ENCODE results near the gene YKT6.

The YKT6 gene

DNA sequence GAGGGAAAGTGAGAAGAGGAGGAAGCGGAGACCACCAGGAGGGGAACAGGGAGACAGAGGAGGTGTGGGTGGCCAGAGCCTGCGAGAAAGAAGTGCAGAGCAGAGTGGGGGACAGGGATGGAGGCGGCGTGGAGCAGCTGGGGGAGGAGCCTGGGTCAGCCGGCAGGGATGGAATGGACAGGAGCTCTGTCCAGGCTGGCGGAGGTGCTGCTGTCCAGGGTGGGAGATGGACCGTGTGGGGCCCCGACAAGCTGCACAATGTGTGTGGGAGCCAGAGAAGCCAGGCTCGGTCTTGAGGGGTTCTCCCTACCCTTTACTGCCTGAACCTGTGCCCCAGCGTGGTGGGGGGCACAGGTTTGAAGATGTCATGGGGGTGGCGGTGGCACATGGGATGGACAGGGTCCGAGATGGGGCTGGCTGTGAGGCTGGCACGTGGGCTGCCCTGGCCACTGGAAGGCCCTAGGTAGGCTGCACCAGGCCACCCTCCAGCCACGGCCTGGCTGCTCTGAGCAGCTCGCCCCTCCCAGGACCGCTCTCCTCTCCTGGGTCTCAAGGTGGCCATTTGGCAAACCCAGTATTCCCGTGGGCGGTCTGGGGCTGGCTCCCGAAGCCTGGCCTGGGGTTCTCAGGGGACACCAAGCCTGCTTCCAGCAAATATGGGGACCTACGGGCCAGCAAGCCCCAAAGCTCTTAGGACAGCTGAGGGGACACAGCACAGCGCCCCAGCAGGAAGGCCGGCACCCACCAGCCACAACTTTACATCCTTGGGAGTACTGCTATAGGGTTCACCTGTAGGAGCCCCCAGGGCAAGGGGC is 32.3 kb downstream of the YKT6 start:
- DNase-seq (ENCODE audit: low spot score), result no peak

DNA sequence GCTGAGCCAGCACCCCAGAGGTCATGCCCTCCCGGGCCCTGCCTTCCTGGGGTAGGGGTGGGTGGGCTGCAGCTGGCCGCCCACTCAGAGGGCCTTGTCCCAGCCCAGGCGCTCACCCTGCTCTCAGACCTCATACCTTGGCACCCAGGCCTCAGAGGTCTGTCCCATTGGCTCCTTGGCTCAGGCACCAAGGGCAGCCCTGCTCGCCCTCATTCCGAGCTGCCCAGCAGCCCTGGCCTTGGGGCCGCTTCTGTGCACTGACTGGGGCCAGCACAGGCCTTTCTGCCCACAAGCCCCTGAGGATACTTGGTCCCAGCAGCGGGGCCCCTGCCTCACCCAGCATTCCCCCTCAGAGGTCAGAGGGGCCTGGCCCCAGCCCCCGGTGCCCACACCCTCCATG is 34.3 kb downstream of the YKT6 start:
- DNase-seq (ENCODE audit: low spot score), result no peak

DNA sequence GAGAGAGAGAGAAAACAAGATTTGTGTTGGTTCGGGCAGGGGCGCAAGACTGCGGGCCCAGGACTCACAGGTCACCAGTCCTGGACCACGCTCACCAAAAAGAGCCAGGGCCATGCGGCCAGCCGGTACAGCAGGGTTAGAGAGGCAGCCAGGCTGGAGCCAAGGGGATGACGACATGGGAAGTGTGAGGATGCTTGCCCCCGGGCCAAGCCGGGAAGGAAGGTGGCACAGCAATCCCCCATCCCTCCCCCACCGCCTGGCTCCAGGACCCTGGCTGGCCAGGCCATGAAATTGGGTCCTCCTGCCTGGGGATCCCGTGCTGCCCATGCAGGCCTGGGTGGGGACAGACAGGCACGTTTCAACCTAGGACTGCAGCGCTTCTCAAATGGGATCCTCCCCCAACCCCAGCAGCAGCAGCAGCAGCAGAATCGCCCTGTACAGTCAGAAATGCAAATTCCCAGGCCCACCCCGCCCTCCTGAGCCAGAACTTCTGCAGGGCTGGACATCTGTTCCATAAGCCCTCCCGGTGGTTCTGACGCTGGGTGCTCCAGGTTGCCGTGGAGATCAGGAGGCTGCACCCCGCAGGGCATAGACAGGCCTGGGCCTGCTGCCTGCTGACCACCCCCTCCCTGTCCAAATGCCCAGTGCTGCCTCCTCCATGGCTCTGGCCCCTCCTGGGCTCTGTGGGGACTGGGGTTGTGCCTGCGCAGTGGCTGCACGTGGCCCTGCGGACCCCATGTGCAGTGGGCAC is 35.0 kb downstream of the YKT6 start:
- DNase-seq (ENCODE audit: low spot score), result no peak

DNA sequence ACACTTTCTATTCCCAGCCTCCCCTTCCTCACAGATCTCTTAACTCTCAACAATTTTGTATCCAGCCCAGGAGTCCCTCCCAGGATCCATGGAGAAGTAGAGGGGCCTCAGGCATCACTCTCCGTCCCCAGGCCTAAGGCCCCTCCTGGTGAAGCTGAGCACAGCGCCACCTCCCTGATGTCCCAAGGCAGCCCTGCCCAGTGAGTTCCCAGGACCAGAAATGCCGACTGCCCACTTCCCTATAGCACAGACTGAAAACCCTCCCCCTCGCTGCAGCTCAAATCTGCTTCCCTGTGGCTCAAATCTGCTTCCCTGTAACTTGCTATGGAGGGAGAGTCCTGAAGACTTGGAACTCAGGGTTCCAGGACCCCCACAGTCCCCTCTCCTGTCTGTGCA is 35.6 kb downstream of the YKT6 start:
- DNase-seq (ENCODE audit: low spot score), result no peak

DNA sequence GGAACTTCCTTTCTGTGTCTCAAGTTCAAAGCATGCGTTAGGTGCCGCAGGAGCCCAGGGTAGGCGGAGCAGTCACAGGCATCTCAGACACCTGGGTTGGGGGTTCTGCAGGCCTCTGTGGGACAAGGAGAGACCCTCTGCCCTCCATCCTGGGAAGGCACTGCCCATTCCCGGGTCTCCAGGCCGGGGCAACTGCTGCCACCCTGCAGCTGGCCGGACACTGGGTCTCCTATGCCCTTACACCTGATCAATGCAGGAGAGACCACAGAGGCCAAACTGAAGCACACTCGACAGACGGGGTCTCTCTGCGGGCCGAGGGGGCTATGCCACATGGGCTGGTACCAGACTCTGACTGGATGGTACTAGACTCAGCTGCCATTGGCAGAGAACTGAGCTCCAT is 36.9 kb downstream of the YKT6 start:
- no peak for DNase-seq (ENCODE audit: low spot score)

DNA sequence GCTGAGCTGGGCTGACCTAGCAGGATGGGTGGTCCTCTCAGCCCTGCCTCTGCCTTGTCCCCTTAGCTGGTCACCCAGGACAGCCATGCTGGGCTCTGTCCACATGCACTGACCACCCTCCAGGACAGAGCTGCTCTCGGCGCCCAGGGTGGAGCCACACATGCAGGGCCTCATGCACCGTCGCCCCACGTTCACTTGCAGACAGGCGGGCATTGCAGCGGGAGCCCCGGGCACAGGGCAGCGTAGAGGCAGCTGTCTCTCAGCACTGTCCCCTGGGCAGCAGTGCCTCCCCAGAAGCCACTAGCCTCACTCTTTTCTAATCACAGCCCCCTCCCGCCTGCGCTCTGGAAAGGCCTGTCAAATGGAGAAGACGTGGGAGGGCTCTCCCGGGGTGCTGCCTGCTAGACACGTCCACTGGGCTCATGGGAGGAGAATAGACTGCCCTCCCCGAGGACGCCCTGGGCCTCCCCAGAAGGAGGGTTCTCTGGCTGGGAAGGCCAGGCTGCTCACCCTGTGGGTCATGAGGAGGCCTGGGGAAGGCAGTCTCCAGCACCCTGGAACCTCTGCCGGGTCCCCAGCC is 37.4 kb downstream of the YKT6 start:
- no peak for DNase-seq (ENCODE audit: low spot score)

DNA sequence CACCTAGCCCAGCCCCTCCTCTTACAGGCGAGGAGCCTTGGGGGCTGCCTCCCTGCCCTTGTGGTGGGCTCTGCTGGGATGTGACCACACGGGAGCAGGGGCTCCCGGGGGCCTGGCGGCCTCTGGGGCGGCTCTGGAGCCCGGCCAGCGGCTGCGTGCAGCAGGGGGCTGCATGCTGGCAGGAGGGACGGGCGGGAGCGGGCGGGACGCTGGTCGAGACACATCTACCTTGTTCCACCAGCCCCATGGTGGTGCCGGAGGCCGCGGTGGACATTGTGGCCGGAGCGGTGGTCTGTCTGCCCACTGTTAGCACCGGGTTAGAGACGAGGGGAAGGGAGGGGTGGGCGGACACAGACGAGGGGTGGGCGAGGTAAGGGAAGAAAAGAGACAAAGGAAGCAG is 38.6 kb downstream of the YKT6 start:
- no peak for DNase-seq (ENCODE audit: low spot score)

DNA sequence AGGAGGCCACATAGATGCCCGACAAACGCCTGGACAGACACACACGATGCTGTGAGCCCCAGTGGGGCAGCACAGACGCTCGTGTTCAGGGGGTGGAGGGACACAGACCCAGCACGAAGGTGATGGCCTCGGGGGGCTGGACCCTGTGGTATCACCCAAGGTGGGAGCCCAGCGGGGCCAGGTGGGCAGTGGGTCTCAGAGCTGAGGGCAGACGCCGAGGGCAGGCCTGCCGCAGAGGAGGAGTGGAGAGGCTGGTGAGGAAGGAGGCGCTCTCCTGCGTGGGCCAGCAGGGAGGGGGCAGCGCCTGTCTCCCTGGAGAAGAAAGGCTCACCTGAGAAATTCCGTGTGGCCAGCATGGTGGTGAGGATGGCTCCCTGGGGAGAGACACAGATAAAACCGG is 39.6 kb downstream of the YKT6 start:
- no peak for DNase-seq (ENCODE audit: low spot score)

DNA sequence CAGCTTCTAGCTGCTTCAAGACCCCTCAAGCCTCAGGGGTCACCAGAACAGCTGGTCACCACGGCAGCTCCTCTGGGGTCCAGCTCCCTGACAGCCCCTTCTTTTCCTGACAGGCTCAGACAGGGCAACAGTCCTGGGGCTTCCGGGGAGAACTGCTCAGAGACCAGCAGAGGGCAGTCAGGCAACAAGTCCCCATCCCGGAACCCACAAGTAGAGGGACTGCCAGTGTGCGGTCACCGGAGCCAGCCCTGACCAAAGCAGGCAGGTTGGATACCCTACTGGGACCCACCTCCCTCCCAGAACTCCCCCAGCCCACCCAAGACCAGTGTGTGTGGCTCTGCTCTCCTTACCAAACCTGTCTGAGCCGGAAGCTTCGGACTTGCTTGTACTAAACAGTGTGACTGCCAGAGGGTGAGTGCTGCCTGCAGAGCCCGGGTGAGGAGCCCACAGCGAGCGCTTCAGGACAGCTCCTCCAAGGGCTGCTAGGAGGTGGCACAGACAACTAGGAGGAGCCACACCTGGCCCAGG is 40.3 kb downstream of the YKT6 start:
- DNase-seq (ENCODE audit: low spot score), result peak; percentile 90

DNA sequence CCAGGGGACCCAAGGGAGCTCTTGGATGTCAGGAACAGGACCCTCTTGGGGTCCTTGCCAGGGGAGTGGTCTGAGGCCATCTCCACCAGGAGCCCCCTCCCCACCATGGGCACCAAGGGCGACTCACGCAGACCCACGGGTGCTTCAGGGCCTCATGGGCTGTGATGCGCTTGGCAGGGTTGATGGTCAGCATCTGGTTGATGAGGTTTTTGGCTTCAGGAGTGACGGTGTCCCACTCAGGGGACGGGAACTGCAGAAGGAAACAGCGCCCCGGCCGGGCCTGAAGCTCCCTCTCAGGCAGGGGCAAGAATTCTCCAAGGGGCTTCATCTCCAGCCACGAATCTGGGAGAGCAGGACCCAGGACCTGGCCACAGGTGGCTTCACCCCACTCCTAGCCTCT is 41.3 kb downstream of the YKT6 start:
- no peak for DNase-seq (ENCODE audit: low spot score)

DNA sequence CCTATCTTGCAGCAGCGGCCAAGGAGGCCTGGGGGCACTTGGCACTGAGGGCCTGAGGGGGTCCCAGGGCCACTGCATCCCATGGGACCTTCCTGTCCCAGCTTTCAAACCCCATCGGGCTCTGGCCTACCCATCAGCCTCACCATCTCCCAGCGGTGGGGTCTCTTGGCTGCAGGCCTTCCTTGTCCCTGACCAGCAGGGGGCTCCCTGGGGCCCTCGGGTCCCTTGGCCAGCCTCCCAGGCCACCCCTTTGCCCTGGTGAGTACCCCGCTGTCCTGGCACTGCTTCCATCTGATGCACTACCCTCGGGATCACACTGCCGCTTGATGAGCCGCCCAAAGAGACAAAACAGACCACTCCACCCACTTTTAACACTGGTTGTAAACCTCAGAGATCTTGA is 43.5 kb downstream of the YKT6 start:
- DNase-seq (ENCODE audit: low spot score), result no peak

DNA sequence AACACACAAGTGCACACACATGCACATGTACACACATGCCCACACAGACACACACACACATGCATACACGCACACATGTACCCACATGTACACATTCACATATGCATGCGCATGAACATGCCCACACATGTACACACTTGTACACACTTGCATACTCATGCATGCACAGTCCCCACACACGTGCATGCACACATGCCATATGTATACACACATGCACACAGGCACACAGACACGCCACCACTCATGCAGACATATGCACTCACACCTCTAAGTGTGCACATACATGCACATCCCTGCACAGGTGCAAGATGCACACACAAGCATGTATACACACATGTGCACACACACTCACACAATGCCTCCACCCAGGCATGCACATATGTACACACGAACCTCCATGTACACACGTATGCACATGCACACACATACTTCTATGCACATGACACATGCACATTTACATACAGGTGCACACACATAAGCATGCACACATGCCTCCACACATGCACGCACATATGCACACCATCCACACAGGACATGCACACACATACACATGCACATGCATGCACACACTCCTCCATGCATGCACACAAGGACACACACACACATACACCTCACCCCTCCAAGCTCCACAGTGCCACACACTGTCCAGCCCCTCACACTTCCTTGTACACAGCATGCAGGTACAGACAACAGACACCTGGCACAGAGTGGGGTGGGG is 45.8 kb downstream of the YKT6 start:
- DNase-seq (ENCODE audit: low spot score), result no peak

DNA sequence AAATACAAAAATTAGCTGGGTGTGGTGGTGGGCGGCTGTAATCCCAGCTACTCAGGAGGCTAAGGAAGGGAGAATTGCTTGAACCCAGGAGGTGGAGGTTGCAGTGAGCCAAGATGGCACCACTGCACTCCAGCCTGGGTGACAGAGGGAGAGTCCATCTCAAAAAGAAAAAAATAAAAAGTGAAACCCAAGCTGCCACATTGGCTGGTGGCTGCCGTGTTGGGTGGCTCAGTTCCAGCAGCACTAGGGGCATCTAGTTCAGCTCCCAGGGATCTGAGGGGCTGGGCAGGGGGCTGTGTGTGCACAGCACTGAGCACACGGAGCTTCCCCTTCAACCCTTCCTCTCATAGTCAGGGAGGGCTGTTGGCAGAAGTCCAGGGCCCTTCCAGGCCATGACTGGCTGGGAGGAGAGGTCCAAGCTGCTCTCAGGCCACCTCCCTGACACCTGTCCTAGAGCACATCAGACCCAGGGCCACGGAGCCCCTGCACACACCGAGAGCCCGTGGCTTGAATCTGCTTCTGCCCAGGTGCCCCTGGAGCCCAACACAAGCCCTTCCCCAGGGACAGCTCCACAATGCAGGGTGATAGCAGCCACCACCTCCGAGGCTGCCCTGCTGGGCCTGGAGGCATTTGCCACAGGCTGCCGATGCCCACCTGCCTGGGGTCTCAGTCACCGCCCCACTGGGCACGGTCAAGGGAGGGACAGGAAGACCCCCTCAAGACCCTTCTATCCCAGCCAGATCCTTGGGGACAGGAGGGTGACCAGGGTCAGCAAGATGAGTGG is 47.3 kb downstream of the YKT6 start:
- DNase-seq (ENCODE audit: low spot score), result no peak

DNA sequence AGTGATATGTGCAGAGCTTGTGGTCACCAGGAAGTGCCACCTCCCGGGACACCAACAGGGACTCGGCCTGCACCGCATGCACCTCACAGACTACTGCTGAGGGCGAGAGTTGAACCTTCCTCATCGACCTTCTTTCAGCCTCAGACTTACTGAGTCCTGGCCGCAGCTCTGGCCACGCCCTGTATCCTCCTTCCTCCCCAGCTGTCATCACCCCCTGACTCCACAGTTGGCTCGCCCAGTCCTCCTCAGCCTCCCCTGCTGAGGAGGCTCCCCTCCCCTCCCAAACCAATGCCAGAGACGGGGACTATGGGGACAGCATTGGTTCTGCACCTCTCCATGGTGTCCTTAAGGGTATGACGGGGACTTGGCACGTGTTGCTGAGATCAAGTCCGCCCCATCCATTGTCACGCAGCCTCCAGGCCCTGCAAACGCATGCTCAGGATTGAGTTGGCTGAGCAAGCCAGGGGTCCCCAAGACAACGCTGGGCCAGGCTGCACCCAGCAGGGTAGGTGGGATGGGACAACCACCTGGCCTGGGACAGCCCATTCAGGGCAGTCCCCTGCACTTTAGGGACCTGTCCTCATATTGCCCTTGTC is 49.0 kb downstream of the YKT6 start:
- DNase-seq (ENCODE audit: low spot score), result no peak

DNA sequence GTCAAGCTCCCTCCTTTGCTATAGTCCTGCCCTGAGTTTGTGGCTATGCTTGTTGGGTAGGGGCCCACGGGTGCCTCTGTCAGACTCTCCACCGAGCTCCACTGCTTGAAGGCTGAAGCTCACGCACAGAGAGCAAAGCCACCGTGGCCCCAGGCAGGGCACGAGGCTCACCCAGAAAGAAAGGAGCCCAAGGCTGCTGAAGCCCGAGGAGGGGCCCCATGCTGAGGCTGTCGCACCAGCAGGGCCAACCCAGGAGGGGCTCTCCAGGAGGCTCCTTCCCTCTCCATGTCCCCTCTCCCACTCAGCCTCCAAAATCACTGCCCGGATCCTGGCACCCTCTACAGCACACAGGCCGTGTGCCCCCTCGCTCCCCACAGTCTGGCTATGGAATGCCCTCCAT is 50.5 kb downstream of the YKT6 start:
- no peak for DNase-seq (ENCODE audit: low spot score)

DNA sequence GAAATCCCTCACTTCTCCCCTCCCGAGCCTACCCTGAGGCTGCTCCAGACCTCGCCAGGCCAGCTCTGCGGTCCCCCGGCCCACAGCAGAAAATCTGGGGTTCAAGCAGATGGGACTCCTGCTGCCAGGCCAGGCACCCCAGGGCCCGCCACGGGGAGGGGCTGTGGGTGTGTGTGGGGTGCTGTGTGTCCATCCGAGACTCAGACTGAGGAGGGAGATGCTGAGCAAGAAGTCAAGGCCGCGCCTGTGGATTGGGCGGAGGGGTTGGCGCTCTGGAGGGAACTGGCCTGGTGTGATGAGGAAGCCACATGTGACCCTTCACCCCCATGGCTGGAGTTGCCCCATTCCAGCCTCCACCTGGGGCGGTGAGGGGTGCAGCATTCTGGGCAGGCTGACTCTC is 51.1 kb downstream of the YKT6 start:
- DNase-seq (ENCODE audit: low spot score), result no peak

DNA sequence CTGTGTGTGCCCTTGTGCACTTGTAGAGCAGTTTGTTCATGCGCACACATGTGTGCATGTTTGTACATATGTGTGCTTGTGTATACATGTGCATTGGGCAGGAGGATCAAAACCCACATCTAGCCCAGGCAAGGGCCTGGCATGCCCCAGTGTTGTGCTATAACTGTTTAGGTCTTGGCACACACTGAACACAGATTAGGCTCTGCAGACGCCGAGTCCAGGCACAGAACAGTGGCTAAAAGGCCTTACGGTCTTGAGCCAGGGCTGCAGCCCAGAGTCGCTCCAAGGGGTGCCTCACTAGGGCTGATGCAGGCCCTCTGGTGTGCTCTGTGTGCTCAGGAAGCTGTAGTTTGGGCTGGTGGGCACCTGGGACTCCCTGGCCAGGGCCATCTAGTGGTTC is 55.7 kb downstream of the YKT6 start:
- no peak for DNase-seq (ENCODE audit: low spot score)

DNA sequence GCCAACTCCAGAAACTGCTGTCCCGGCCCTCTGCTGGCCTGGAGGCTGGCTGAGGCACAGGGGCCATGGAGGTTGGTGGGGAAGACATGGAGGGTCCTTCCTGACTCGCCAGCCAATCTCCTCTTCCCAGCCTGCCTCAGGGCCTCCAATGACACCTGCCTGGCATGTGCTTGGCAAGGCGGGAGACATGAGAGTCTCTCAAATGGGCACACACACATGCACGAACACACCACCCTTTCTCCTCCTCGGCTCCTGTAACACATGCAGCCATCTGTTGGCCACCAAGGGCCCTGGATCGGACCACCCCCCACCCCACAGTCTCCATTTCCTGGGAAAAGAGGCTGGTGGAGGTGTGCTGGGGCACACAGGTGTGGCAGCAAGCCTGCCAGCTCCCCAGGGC is 56.4 kb downstream of the YKT6 start:
- no peak for DNase-seq (ENCODE audit: low spot score)

DNA sequence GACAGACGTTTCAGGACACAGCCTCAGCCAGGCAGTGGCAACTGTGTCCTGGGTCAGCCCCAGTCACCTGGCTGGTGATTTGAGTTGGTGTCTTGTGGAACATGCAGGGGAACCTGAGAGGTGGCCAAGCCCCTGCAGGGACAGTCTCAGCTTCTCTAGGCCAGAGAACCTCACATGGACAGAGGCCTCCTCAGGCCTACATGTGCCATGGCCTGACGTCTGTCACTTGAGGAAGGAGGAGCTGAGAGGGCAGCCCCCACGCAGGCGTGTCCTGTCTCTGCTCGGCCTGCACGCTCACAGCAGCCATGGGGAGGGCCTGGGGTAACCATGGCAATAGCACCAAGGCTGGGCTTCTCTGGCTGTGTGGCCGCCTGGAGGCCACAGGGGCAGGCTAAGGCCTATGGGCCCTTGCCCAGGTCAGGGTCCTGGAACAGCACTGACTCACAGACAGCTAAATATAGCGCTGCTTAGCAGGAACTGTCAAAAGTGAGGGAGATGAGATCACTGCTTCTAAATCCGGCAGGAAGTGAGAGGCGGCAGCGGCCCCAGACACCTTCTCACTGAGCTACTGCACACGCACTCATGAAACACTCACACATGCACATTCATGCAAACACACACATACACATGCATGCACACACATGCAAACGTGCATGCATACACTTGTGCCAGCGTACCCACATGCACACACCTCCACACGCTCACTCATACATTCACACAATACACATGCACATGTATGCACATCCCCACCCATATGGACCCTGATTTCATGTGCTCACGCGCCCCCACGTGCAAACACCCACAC is 57.0 kb downstream of the YKT6 start:
- peak; percentile 82 for DNase-seq (ENCODE audit: low spot score)

DNA sequence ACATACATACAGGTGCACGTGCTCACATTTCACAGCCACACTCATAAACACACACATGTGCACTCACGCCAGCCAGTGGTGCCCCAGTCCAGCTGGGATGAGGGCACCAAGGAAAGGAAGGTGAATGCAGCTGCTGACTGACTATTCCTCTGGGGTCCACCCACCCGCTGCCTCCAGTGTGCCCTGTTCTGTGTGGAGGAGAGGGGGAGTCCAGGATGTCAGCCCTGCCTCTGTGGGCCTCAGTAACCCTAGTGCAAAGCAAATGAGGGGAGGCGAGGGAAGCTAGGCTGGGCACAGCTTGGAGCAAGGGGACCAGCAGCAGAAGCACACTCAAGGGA is 57.6 kb downstream of the YKT6 start:
- DNase-seq (ENCODE audit: low spot score), result no peak

Measured in AG08395 (cell line).